ENCODE data around the gene TLR4.

The TLR4 gene

DNA sequence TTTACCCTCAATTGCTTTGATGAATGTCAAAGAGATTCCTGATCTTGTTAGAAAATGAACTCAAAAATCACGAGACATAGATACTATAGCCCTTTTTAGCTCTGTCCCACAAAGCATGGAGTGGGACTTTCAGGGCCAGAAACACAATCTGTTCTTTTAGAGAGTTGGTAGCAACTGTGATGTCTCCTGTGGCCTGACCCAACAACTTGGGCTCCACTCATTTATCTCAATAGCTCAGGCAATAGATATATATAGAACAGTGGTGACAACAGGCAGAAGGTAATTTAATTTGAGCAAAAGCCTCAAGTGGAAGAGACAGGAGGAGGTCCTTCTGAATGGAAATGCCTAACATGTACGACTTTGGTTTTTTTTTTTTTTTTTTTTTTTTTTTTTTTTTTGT, 25.2 kb downstream of the TLR4 start:
- in situ Hi-C loops (cut with HindIII; ENCODE audit: low pct_ligation_motif_present, low sequenced_read_pairs), result no loop called here

DNA sequence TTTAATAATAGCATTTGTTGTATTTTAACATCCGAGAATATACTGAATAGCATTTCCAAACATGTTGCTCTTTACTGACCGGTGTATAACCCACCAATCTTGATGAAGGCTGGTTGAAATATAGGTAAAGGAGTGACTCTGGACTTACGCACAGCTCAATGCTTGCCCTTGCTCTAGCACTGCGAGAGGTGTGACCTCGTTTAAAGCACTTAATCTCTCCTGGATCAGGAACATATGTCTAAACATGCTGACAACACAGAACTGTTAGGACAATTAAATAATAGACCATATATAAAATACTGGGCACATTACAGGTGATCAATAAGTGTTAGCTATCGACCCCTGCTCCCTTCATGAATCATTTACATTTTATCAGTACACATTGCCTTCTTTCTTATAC, 28.3 kb downstream of the TLR4 start:
- in situ Hi-C loops (cut with HindIII; ENCODE audit: low pct_ligation_motif_present, low sequenced_read_pairs), result no loop called here
- no peak overlapping the region for H3K4me3 ChIP-seq (ENCODE audit: low read depth, low read length)
- no peak overlapping the region for H3K27ac ChIP-seq
- DNase-seq, result no peak
- H3K27me3 ChIP-seq (replicated peaks), result no peaks in the 10 kb centered on the region
- H3K36me3 ChIP-seq (replicated peaks), result no peaks in the 10 kb centered on the region
- no peak for TF ChIP-seq CTCF (IDR thresholded peaks at IDR 0.05; ENCODE audit: low read depth, low read length, missing control alignments)

More for the DNA sequence above, 25.2 kb downstream of the TLR4 start:
- H3K36me3 ChIP-seq (replicated peaks), result no peaks in the 10 kb centered on the region
- H3K27ac ChIP-seq, result no peak overlapping the region
- H3K4me3 ChIP-seq (ENCODE audit: low read depth, low read length), result no peak overlapping the region
- TF ChIP-seq CTCF (IDR thresholded peaks at IDR 0.05; ENCODE audit: low read depth, low read length, missing control alignments), result no peak
- no peaks in the 10 kb centered on the region for H3K27me3 ChIP-seq (replicated peaks)
- no peak for DNase-seq

DNA sequence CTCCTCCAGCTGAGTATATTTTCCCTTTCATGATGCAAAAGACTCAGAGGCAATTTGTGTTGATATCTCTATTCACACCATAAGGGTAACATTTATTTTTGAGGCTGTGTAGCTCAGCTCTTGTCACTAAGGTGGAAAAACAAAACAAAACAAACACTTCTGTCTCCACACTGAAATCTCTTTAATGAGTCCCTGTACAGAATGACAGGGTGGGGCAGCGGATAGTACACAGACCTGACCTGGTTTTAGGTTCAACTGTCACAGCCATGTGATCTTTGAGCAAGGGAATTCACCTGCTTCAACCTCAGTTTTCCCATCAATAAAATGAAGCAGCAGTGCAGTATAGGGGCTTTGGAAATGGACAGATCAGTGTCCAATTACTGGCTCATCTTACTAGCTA, 29.3 kb downstream of the TLR4 start:
- no peak for TF ChIP-seq CTCF (IDR thresholded peaks at IDR 0.05; ENCODE audit: low read depth, low read length, missing control alignments)
- no peaks in the 10 kb centered on the region for H3K27me3 ChIP-seq (replicated peaks)
- no peak overlapping the region for H3K27ac ChIP-seq
- no peak for DNase-seq
- H3K36me3 ChIP-seq (replicated peaks), result no peaks in the 10 kb centered on the region
- no peak overlapping the region for H3K4me3 ChIP-seq (ENCODE audit: low read depth, low read length)
- in situ Hi-C loops (cut with HindIII; ENCODE audit: low pct_ligation_motif_present, low sequenced_read_pairs), result no loop called here

GRCh38 chr9:117734082-117734481, 29.9 kb downstream of the TLR4 start:
- no peak for DNase-seq
- in situ Hi-C loops (cut with HindIII; ENCODE audit: low pct_ligation_motif_present, low sequenced_read_pairs), result no loop called here
- H3K36me3 ChIP-seq (replicated peaks), result no peaks in the 10 kb centered on the region
- H3K4me3 ChIP-seq (ENCODE audit: low read depth, low read length), result no peak overlapping the region
- H3K27me3 ChIP-seq (replicated peaks), result no peaks in the 10 kb centered on the region
- TF ChIP-seq CTCF (IDR thresholded peaks at IDR 0.05; ENCODE audit: low read depth, low read length, missing control alignments), result no peak
- peak overlapping the region; percentile 58 for H3K27ac ChIP-seq

- Histone ChIP-seq H3K36me3 (replicated peaks) (no peaks in the 10 kb centered on the region), H3K27ac (peak overlapping the region; percentile 58), H3K27me3 (replicated peaks) (no peaks in the 10 kb centered on the region), H3K4me3 (ENCODE audit: low read depth, low read length) (no peak overlapping the region)
- peak; percentile 66 for DNase-seq
- no peak for TF ChIP-seq CTCF (IDR thresholded peaks at IDR 0.05; ENCODE audit: low read depth, low read length, missing control alignments)
- in situ Hi-C loops (cut with HindIII; ENCODE audit: low pct_ligation_motif_present, low sequenced_read_pairs), result no loop called here
Observed at GRCh38 chr9:117734523-117735314, 30.5 kb downstream of the TLR4 start.

Data from brain microvascular endothelial cell (primary cell).